ENCODE measurements around the gene GYPC. TPM values are rescaled to one million over a fixed set of nuclear protein-coding genes. Genes with fewer than 3 reads are reported as not detected.
A peak's percentile ranks its signal among the peaks of the same experiment; 100 is the strongest.
"Not testable (repeated sequence)": the region's sequence is repeated elsewhere in the genome, so short reads cannot be mapped to it uniquely, and the experiment has no call there.

GYPC gene
- polyA plus RNA-seq, 3 donors from 2014 or later = 164 to 231 (median 178) TPM

- no peaks in the 10 kb centered on the region for H3K9me3 Mint-ChIP-seq
- peaks cover 4 to 23% (median 15%) of the 10 kb centered on the region in 3 donors for H3K36me3 Mint-ChIP-seq
- H3K27me3 Mint-ChIP-seq (ENCODE audit: low read depth in 3 of 3) = peaks cover 0 to 2% (median 0%) of the 10 kb centered on the region in 3 donors
- peak overlapping the region in 2 of 6 donors; percentile 30 to 36 for H3K27ac Mint-ChIP-seq
- peaks cover 0 to 2% of the 10 kb centered on the region in 2 donors for H3K4me1 Mint-ChIP-seq
- no peak overlapping the region for H3K4me3 Mint-ChIP-seq
- DNase-seq = no peak
These were observed 44.7 kb downstream of the GYPC start for GRCh38 chr2:126700677-126701076.

DNA sequence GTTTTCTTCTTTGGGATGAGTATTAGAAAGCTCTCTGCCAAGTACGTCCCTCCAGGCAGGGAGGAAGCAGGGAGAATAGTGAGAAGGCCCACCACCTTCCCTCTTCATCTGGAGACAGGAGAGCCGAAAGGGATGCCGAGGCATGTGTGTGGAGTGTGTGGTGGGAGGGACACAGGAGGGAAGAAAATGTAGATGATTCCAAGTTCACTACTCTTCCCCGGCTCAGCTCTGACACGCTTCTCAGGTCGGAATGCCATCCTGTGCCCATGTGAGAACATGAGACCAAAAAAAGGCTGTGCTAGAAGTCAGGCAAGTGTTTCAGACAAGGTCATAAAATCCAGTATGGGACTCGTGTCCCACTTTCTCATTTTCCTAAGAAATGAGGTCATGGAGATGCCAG is 47.4 kb downstream of the GYPC start:
- no peak overlapping the region for H3K4me3 Mint-ChIP-seq
- peaks cover 0 to 14% (median 0%) of the 10 kb centered on the region in 3 donors for H3K36me3 Mint-ChIP-seq
- no peaks in the 10 kb centered on the region for H3K4me1 Mint-ChIP-seq
- no peak overlapping the region for H3K27ac Mint-ChIP-seq
- DNase-seq = no peak
- H3K27me3 Mint-ChIP-seq (ENCODE audit: low read depth in 3 of 3) = no peaks in the 10 kb centered on the region
- no peaks in the 10 kb centered on the region for H3K9me3 Mint-ChIP-seq

DNA sequence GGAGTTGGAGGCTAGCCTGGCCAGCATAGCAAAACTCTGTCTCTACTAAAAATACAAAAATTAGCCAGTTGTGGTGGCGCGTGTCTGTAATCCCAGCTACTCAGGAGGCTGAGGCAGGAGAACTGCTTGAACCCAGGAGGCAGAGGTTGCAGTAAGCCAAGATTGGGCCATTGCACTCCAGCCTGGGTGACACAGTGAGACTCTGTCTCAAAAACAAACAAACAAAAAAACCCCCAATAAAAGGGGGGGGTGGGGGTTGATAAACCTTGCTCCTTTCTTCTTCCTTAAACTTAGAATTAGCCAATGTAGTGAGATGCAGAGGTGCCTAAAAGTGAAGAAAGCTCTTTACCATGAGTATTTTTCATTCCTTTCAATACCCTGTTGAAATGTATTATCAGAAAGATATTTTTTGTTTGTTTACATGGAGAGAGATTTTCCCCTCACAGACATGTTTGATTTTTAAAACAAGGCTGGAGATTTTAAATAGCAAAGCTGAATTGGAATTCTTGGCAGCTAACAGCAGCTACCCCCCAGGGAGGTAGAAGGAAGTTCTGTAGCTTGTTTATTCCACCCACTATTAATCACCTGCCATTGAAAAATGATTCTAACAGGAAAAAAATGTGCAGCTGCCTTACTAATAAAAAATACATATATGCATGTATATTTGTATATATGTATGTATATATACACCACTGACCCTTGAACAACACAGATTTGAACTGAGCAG is 48.6 kb downstream of the GYPC start:
- no peak for DNase-seq
- Mint-ChIP-seq H3K27ac (no peak overlapping the region), H3K36me3 (peaks cover 0 to 11% (median 0%) of the 10 kb centered on the region in 3 donors), H3K27me3 (ENCODE audit: low read depth in 3 of 3) (no peaks in the 10 kb centered on the region), H3K4me3 (no peak overlapping the region), H3K4me1 (no peaks in the 10 kb centered on the region), H3K9me3 (no peaks in the 10 kb centered on the region)

DNA sequence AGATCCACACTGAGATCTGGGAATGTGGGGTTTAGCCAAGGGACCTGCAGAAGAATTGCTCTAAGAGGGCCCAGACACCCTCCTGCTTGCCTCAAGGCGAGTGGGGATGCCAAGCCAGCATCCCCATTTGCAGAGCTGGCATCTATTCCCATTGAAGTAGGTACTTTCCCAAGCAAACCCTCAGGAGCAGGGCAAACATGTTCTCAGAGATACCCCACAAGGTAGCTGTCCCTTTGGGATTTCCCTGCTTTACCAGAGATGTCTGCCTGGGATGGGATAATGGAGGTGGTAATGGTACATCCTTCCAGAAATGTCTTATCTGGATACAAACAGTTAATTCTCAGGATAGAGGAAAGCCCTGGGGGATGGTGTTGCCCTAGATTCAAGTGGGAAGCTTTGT is 51.2 kb downstream of the GYPC start:
- Mint-ChIP-seq H3K27me3 (ENCODE audit: low read depth in 3 of 3) (peaks cover 0 to 3% (median 0%) of the 10 kb centered on the region in 3 donors), H3K27ac (no peak overlapping the region), H3K9me3 (no peaks in the 10 kb centered on the region), H3K36me3 (peaks cover 0 to 10% (median 4%) of the 10 kb centered on the region in 3 donors), H3K4me3 (no peak overlapping the region), H3K4me1 (no peaks in the 10 kb centered on the region)
- DNase-seq = no peak

- Mint-ChIP-seq H3K36me3 (peaks cover 0 to 10% (median 4%) of the 10 kb centered on the region in 3 donors), H3K27me3 (ENCODE audit: low read depth in 3 of 3) (peaks cover 0 to 3% (median 0%) of the 10 kb centered on the region in 3 donors), H3K9me3 (no peaks in the 10 kb centered on the region), H3K4me1 (no peaks in the 10 kb centered on the region), H3K27ac (no peak overlapping the region), H3K4me3 (no peak overlapping the region)
- no peak for DNase-seq
These were observed 52.0 kb downstream of the GYPC start for GRCh38 chr2:126707941-126708340.

GRCh38 chr2:126714191-126714965 is 58.4 kb downstream of the GYPC start:
- no peaks in the 10 kb centered on the region for H3K9me3 Mint-ChIP-seq
- no peaks in the 10 kb centered on the region for H3K4me1 Mint-ChIP-seq
- H3K36me3 Mint-ChIP-seq = peaks cover 0 to 5% (median 4%) of the 10 kb centered on the region in 3 donors
- H3K27ac Mint-ChIP-seq = no peak overlapping the region
- H3K4me3 Mint-ChIP-seq = no peak overlapping the region
- H3K27me3 Mint-ChIP-seq (ENCODE audit: low read depth in 3 of 3) = peaks cover 2 to 6% (median 4%) of the 10 kb centered on the region in 3 donors
- no peak for DNase-seq

- no peak for DNase-seq
- H3K27me3 Mint-ChIP-seq (ENCODE audit: low read depth in 3 of 3) = peaks cover 2 to 5% (median 4%) of the 10 kb centered on the region in 3 donors
- H3K36me3 Mint-ChIP-seq = peaks cover 0 to 5% (median 1%) of the 10 kb centered on the region in 3 donors
- H3K4me3 Mint-ChIP-seq = no peak overlapping the region
- H3K27ac Mint-ChIP-seq = no peak overlapping the region
- no peaks in the 10 kb centered on the region for H3K4me1 Mint-ChIP-seq
- H3K9me3 Mint-ChIP-seq = no peaks in the 10 kb centered on the region
These were observed 59.2 kb downstream of the GYPC start for GRCh38 chr2:126715111-126715510.

GRCh38 chr2:126715576-126716406 is 59.8 kb downstream of the GYPC start:
- peaks cover 0 to 5% (median 0%) of the 10 kb centered on the region in 3 donors for H3K36me3 Mint-ChIP-seq
- no peaks in the 10 kb centered on the region for H3K9me3 Mint-ChIP-seq
- no peak overlapping the region for H3K27ac Mint-ChIP-seq
- H3K27me3 Mint-ChIP-seq (ENCODE audit: low read depth in 3 of 3) = peaks cover 2 to 4% (median 4%) of the 10 kb centered on the region in 3 donors
- no peak overlapping the region for H3K4me3 Mint-ChIP-seq
- DNase-seq = no peak
- H3K4me1 Mint-ChIP-seq = no peaks in the 10 kb centered on the region

- not testable (repeated sequence) for H3K36me3 Mint-ChIP-seq; H3K4me3 Mint-ChIP-seq; H3K27me3 Mint-ChIP-seq (ENCODE audit: low read depth in 3 of 3); H3K9me3 Mint-ChIP-seq; H3K4me1 Mint-ChIP-seq; DNase-seq; H3K27ac Mint-ChIP-seq
These were observed 61.3 kb downstream of the GYPC start for GRCh38 chr2:126717277-126717676.

GRCh38 chr2:126717928-126718327 is 62.0 kb downstream of the GYPC start:
- Mint-ChIP-seq H3K27ac (no peak overlapping the region), H3K4me3 (no peak overlapping the region), H3K36me3 (no peaks in the 10 kb centered on the region), H3K9me3 (no peaks in the 10 kb centered on the region), H3K27me3 (ENCODE audit: low read depth in 3 of 3) (peaks cover 2 to 4% (median 3%) of the 10 kb centered on the region in 3 donors), H3K4me1 (no peaks in the 10 kb centered on the region)
- DNase-seq = no peak

DNA sequence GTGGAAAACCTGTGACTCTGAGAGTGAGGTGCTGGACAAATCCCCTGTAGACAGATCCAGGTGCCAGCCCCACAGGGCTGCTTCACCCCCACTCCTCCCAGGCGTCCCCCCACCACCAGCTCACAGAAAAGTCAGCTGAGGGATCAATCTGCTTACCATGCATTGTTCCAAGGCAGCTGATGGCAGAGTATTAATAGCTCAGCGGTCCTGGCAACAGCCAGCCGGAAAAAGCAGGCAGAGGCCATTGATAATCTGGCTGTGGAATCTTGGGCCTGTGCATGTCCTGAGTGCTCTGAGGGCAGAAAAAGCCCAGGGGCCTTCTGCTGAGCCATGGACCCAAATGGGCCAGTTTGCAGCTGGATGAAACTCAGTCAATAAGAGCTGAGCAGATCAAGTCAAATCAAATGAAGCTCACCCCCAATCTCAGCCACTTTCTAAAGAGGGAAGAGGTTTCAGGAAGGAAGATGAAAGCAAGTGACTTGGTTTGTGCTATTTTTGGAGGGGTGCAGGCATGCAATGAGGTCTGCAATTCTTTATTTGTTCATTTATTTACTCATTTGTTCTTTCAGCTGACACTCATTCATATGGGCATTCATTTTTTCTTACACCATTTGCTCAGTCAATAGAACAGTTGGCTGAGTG is 63.4 kb downstream of the GYPC start:
- Mint-ChIP-seq H3K27ac (no peak overlapping the region), H3K9me3 (peaks cover 0 to 5% (median 2%) of the 10 kb centered on the region in 6 donors), H3K4me3 (no peak overlapping the region), H3K36me3 (peaks cover 0 to 3% (median 0%) of the 10 kb centered on the region in 3 donors), H3K4me1 (no peaks in the 10 kb centered on the region), H3K27me3 (ENCODE audit: low read depth in 3 of 3) (peaks cover 2 to 14% (median 4%) of the 10 kb centered on the region in 3 donors)
- no peak for DNase-seq

DNA sequence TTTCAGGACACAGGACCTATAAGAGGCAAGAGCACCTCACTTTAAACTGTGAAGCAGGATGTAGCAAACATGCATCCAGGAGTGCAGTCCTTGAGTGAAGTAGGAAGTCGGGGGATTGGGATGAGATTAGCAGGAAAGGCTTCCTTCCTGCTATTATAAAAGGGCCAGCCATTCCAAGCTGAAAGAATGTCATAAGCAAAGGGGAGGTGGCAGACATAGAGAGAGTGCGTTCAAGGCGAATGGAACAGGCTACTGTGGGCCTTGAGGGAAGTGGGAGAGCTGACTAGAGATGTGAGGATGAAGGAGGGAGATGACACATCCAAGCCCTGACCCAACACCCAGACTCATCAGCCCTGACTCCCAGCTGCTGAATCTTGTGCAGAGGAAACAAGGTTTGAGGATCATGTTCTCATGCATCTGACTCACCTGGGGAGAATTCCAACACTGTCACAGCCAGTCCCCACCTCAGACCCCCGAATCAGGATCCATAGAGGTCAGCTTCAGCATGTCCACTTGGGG is 63.9 kb downstream of the GYPC start:
- no peak overlapping the region for H3K27ac Mint-ChIP-seq
- H3K4me3 Mint-ChIP-seq = no peak overlapping the region
- peaks cover 2 to 14% (median 4%) of the 10 kb centered on the region in 3 donors for H3K27me3 Mint-ChIP-seq (ENCODE audit: low read depth in 3 of 3)
- no peaks in the 10 kb centered on the region for H3K4me1 Mint-ChIP-seq
- peaks cover 2 to 9% (median 3%) of the 10 kb centered on the region in 6 donors for H3K9me3 Mint-ChIP-seq
- H3K36me3 Mint-ChIP-seq = peaks cover 0 to 6% (median under 1%) of the 10 kb centered on the region in 3 donors
- no peak for DNase-seq

DNA sequence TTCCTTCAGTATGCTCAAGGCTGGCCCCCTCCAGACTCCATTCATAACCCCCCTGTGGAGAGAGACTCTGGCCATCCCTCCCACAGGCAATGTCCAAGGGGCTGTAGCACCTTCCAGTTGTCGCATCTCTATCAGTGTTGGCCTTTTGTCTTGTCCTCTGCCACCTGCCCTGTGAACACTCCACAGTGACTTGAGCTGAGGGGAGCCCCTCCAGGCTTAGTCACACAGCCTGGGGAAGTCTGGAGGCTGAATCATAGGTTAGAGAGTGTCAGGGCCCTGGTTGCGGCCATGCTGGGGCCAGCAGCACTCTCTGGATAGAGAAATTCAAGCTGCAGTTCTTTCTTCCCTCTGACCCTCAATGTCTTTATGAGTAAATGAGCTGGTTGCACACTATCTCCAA is 64.7 kb downstream of the GYPC start:
- Mint-ChIP-seq H3K27me3 (ENCODE audit: low read depth in 3 of 3) (peaks cover 2 to 18% (median 4%) of the 10 kb centered on the region in 3 donors), H3K4me1 (no peaks in the 10 kb centered on the region), H3K4me3 (no peak overlapping the region)

More for the DNA sequence above, 64.7 kb downstream of the GYPC start:
- no peak for DNase-seq
- H3K36me3 Mint-ChIP-seq = peaks cover 4 to 12% (median 6%) of the 10 kb centered on the region in 3 donors
- H3K27ac Mint-ChIP-seq = no peak overlapping the region
- H3K9me3 Mint-ChIP-seq = peaks cover 9 to 17% (median 10%) of the 10 kb centered on the region in 6 donors

Measured in immature natural killer cell (primary cell).